ENCODE data around the gene IQGAP2.
"Not testable (repeated sequence)": the region's sequence is repeated elsewhere in the genome, so short reads cannot be mapped to it uniquely, and the experiment has no call there.

Gene IQGAP2

DNA sequence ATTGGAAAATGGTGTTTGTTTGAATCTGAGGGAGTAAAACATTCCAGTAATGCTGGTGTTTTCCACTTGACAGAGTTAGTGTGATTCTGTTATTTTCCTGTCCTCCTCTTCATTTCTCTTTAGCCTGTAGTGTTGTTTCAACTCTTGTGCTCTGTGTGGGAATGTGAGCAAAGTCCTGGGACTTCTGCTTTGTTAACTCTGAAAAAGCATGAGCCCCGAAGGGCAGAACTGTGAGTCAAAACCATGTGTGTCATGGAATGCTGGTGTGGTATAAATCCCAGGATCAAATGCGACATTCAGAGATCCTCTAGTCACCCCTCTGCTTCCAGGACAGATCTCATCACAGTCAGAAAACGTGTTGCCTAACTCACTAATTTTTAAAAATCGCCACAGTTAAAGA is 321.8 kb downstream of the IQGAP2 start:
- DNase-seq, result no peak

DNA sequence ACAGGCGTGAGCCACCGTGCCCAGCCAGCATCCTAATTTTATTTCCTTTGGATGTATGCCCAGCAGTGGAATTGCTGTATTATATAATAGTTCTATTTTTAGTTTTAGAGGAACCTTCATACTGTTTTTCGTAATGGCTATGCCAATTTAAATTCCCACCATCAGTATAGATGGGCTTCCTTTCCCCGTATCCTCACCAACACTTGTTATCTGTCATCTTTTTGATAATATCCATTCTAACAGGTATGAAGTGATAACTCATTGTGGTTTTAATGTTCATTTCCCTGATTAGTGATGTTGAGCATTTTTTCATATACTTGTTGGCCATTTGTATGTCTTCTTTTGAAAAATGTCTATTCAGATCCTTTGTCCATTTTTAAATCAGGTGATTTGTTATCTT is 325.9 kb downstream of the IQGAP2 start:
- no peak for DNase-seq

DNA sequence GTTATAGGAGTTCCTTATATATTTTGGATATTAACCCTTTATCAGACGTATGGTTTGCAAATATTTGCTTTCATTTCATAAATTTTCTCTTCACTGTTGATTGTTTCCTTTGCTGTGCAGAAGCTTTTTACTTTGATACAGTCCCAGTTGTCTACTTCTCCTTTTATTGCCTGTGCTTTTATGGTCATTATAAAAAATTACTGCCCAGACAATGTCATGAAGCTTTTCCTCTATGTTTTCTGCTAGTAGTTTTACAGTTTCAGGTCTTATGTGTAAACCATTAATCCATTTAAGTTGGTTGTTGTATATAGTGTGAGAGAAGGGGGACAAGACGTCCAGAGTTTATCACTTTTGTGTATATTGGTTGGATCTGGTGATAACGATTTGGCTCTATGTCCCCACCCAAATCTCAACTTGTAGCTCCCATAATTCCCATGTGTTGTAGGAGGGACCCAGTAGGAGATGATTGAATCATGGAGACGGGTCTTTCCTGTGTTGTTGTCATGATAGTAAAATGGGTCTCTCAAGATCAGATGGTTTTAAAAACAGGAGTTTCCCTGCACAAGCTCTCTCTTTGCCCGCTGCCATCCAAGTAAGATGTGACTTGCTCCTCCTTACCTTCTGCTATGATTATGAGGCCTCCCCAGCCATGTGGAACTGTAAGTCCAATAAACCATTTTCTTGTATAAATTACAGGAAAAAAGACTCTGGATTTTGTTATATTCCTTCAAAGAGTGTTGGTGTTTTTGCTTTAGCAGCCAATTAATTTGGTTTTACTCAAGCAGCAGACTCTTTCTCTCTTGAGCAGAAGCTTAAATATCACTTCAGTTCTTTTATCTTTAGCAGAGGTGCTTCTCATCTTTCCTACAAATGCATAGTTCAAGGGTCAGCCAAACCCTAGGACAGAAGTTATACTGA is 326.5 kb downstream of the IQGAP2 start:
- no peak for DNase-seq

DNA sequence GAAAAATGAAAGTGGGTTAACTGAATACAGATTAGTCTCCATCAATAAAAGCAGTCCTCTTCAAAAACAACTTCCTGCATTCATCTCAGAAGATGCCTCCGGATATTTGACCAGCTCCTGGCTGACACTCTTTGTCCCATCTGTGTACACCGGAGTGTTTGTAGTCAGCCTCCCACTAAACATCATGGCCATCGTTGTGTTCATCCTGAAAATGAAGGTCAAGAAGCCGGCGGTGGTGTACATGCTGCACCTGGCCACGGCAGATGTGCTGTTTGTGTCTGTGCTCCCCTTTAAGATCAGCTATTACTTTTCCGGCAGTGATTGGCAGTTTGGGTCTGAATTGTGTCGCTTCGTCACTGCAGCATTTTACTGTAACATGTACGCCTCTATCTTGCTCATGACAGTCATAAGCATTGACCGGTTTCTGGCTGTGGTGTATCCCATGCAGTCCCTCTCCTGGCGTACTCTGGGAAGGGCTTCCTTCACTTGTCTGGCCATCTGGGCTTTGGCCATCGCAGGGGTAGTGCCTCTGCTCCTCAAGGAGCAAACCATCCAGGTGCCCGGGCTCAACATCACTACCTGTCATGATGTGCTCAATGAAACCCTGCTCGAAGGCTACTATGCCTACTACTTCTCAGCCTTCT is 329.4 kb downstream of the IQGAP2 start:
- no peak for DNase-seq

DNA sequence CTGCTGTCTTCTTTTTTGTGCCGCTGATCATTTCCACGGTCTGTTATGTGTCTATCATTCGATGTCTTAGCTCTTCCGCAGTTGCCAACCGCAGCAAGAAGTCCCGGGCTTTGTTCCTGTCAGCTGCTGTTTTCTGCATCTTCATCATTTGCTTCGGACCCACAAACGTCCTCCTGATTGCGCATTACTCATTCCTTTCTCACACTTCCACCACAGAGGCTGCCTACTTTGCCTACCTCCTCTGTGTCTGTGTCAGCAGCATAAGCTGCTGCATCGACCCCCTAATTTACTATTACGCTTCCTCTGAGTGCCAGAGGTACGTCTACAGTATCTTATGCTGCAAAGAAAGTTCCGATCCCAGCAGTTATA is 329.9 kb downstream of the IQGAP2 start:
- DNase-seq, result peak; percentile 89

DNA sequence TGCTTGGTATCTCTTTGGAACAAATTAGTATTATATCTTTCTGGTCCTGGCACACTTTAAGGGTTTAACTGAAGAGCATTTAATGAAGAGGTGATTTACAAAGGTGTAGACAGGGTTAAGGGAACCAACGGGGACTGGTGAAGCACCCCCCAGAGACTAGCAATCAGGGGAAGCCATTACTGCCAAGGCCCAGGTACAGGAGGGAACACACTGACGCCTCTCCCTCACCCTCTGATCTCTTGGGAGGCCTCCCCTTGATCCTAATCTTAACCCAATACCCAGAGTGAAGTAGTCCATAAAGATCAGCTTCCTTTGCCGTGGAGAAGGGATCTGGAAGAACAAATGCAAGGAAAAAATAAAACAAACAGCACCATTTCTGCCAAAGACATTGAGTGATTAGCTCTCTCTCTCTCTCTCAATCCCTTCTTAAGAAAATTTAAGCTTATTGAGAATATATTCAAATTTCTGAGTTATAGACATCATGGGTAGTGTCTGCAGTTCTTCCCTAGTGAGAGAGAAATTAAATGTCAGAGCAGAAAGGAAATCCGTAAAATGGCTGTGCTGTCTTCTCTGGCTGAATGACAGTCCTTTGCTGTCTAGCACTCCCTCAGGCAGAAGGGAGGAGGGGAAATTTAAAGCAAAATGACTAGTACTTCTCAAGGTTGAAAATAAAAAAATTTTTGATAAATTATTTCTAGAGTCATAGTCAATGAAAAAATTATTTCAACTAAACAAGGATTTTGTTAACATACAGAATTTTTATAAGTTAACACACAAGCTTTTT is 332.9 kb downstream of the IQGAP2 start:
- DNase-seq, result no peak

DNA sequence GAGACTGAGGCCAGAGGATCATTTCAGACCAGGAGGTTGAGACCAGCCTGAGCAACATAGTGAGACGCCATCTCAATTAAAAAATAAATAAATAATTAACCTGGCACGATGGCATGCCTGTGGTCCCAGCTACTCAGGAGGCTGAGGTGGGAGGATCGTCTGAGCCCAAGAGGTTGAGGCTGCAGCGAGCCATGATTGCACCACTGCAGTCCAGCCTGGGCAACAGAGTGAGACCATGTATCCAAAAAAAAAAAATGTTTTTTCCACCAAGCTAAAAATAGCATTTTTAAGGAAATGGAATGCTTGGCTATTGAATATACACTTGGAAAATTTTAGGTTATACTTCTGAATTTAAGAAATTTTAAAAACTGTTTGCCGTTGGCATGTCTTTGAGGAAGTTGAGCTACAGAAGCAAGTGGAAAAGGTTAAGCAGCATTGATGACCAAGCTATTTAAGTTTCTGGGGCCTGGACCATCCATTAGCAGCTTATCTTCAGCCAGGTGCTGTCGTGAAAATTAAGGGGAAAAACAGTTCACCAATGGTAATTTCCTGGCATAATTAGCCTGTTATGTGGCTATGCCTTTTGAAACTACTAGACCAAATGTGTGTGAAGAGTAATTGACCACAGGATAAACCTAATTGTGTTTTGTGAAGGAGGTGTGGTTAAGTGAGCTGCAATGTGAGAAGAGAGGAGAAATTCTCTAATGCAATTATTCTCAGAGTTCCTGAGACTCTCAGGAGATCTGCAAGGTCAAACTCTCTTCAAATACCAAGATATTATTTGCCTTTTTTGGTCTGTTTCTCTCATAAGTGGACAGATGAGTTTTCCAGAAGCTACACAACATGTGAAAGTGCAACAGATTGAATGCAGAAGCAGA is 333.8 kb downstream of the IQGAP2 start:
- DNase-seq, result peak; percentile 33

DNA sequence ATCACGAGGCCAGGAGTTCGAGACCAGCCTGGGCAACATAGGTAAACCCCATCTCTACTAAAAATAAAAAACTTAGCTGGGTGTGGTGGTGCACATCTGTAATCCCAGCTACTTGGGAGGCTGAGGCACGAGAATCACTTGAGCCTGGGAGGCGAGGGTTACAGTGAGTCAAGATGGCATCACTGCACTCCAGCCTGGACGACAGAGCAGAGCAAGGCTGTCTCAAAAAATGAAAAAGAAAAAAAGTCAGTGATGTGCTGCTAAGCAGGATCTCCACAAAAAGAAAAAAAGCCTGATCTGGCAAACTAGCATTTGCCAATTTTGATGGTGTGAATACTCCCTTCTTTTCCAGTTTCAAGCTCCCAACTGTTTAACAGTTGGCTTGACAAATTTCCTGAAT is 334.8 kb downstream of the IQGAP2 start:
- DNase-seq, result no peak

DNA sequence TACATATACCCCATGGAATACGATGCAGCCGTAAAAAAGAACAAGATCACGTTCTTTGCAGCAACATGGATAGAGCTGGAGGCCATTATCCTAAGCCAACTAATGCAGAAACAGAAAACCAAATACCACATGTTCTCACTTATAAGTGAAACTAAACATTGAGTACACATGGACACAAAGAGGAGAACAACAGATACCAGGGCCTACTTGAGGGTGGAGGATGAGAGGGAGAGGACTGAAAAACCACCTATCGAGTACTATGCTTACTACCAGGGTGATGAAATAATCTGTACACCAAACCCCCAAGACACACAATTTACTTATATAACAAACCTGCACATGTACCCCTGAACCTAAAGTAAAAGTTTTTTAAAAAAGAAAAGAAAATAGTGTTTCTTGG is 338.4 kb downstream of the IQGAP2 start:
- not testable (repeated sequence) for DNase-seq

DNA sequence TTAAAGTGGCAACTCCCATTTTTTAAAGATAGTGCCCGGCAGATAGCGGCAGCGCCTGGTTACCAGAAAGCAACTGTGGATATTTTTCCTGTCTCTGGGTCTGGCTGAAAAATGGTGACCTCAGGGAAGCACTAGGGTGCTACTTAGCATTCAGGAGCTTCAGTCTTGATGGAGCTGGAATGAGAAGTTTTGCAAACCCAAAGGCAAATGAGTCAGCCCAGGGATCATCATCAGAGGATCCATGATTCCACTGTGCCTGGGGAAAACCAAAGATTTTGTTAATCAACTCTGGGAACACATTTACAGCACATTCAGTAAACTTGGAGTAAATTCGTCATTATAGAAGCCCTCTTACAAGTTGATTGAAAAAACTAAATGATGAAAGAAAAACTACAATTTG is 339.5 kb downstream of the IQGAP2 start:
- no peak for DNase-seq

DNA sequence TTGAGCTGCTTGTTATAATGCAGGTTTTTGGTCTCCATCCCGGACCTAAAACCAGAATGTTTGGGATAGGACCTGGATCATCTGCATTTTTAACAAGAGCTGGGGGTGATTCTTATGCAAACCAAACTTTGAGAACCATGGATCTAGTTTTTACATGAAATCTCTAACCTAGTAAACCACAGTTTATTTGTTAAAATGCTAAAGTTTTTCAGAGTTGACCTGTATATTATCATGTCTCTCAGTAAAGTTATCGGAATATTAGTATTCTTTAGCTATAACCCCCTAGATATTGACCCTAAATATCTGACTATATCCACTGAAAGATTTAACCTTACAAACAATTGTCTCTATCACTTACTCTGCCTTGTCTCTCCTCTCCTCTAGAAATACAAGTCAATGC is 341.5 kb downstream of the IQGAP2 start:
- no peak for DNase-seq

DNA sequence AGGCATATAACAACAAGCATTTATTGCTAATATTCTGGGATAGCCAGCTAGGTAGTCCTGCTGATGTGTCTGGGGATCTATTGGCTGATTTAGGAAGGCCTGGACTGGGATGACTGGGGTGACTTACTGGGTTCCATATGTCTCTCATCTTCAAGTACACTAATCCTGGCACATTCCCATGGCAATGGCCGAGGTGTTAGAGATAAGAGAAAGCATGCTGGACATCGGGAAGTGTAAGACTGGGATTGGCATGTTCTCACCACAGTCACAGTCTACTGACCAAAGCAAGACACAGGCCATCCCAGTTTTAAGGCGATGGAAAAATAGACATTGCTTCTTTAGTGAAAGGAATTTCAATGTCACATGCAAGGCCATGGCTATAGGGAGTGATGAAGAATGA is 342.6 kb downstream of the IQGAP2 start:
- DNase-seq, result no peak

DNA sequence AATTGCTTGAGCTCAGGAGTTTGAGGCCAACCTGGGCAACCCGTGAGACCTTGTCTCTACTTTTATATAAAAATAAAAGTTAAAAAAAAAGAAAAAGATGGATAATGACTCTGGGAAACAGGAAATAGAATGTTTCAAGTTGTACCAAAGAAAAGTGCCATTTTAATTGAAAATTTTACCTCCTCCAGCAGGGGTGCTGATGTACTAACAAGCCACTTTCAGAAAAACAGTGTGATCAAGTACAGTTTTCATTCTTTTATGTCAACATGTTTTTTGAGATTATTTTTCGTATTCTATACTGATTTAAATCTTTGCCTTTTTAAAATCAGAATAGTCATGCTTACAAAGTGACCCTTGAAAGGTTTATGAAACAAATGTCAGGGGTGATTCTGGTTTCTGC is 343.6 kb downstream of the IQGAP2 start:
- DNase-seq, result no peak

DNA sequence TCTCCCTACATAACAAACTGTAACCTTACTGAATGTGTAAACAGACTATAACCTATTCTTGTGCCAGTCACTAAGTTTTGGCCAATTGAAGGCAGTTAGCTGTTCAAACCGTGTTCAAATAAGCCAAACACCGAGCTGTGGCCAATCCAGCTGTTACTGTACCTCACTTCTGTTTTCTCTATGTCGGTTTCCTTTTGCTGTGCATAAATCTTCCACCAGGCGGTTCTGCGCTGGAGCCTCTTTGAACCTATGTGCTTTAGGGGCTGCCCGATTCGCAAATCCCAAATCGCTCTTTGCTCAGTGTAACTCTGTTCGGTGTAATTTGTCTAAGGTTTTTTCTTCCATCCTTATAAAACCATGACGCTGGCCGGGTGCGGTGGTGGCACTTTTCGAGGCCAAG is 344.6 kb downstream of the IQGAP2 start:
- DNase-seq, result no peak

DNA sequence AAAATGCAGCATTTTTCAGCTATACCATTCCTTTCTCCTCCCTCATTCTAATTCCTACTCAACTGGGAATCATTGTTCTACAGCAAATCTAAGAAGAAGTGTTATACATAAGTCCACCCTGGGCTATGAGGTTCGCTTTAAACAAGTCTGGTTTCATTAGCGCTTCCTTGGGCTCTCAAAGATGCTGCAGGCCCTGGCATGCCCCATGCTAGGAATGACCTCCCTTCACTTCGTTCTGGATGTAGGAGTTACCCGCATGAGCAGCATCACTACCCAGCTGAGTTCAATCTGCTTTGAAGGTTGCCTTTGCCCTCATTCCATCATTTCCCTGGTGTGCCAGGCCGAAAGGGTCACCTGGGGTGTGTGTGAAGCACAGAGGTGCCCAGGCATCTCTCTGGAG is 348.2 kb downstream of the IQGAP2 start:
- DNase-seq, result no peak

DNA sequence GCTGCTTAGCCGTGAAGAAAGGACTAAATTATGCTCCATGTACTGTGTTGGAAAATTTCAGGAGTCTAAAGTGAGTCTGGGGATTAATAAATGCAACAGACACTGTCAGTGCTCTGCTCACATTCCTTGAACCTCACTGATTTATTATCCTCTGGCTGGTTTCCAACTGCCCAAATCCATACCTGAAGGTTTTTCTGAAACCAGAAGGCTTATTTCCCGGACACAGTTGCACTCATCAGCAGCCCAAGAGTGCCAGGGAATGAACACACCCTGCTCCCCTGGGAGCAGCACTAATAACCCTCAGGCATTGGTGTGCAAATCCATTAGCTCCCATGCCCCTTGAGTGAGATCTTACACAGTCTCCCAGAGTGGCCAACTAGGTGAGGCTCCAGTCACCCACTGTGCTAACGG is 351.6 kb downstream of the IQGAP2 start:
- DNase-seq, result no peak

DNA sequence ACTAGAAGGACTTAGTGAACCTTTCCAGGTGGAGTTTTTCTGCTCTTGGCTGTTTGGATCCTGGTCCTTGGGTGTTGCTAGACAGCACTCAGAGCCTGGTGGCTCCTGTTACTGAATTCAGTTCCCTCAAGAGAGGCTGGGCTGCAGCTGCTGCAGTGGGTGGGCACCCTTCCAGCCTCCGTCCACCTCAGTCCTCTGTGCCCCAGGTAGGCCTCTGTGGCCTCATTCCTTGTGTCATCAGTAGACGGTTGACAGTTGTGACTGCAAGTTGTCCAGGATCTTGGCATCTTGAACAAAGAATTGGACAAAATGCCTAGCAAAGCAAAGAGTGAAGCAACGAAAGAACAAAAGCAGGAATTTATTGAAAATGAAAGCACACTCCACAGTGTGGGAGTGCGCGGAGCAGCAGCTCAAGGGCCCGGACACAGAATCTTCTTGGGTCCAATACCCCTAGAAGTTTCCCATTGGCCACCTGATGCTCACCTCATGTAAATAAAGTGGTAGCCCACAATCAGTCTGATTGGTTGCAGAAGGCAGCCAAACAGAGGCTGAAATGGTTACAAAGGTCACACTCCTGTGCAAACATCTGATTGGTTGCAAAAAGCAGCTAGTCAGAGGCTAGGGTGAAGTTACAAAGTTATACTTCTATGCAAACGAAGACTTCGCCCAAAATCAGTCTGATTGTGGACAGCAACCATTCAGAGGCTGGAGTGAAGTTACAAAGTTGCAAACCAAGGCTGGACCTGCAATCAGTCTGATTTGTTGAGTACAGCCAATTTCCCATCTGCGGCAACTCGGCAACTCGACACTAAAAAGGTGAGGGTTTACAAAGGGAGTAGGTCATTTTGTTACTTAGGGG is 352.9 kb downstream of the IQGAP2 start:
- no peak for DNase-seq

DNA sequence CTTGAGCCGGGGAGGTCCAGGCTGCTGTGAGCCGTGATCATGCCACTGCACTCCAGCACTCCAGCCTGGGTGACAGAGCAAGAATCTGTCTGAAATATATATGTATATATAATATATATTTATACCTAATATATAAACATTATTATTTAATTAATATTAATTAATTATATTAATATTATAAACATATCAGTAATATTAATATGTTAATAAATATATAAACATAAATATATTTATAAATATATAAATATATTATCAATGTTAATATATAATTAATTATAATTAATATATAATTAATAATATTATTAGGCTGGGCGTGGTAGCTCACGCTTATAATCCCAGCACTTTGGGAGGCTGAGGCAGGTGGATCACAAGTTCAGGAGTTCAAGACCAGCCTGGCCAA is 354.0 kb downstream of the IQGAP2 start:
- DNase-seq, result no peak
